ENCODE measurements around the gene ST6GALNAC6.

Gene ST6GALNAC6

GRCh38 chr9:127855522-127855921 lies 43.9 kb downstream of the ST6GALNAC6 start:
- Mint-ChIP-seq H3K9me3 (no peaks in the 10 kb centered on the region), H3K4me3 (peak overlapping the region in 1 of 3 experiments; percentile 41), H3K27me3 (ENCODE audit: low read depth) (peaks cover 1% of the 10 kb centered on the region), H3K36me3 (ENCODE audit: low read depth) (peaks cover 2% of the 10 kb centered on the region), H3K27ac (peak overlapping the region; percentile 55 to 67 (median 64)), H3K4me1 (peaks cover 28% of the 10 kb centered on the region)
- no peak for TF ChIP-seq CTCF (IDR thresholded peaks at IDR 0.05; ENCODE audit: unreplicated experiment in 3 of 3)

DNA sequence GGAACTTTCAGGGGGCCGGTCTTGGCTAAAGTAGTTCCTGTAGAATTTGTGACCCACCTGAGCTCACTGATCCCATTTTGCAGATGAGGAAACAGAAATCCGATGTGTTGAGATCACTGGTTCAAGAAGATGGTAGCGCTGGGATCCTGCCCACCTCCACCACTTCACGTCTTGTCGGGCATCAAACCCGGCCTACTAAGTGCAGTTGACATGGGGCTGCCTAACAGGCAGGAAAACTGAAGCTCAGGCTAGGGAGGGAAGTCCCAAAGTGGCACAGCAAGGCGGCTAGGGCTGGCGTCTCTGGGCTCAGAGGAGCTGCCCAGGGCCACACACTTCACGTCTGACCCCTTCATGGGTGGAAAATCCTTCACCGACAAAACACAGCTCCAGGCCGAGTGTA lies 44.4 kb downstream of the ST6GALNAC6 start:
- Mint-ChIP-seq H3K27me3 (ENCODE audit: low read depth) (peaks cover 4% of the 10 kb centered on the region), H3K36me3 (ENCODE audit: low read depth) (peaks cover 5% of the 10 kb centered on the region), H3K9me3 (no peaks in the 10 kb centered on the region), H3K27ac (peak overlapping the region in 2 of 3 experiments; percentile 18 to 67), H3K4me3 (peak overlapping the region in 1 of 3 experiments; percentile 21), H3K4me1 (peaks cover 27% of the 10 kb centered on the region)
- no peak for TF ChIP-seq CTCF (IDR thresholded peaks at IDR 0.05; ENCODE audit: unreplicated experiment in 3 of 3)

DNA sequence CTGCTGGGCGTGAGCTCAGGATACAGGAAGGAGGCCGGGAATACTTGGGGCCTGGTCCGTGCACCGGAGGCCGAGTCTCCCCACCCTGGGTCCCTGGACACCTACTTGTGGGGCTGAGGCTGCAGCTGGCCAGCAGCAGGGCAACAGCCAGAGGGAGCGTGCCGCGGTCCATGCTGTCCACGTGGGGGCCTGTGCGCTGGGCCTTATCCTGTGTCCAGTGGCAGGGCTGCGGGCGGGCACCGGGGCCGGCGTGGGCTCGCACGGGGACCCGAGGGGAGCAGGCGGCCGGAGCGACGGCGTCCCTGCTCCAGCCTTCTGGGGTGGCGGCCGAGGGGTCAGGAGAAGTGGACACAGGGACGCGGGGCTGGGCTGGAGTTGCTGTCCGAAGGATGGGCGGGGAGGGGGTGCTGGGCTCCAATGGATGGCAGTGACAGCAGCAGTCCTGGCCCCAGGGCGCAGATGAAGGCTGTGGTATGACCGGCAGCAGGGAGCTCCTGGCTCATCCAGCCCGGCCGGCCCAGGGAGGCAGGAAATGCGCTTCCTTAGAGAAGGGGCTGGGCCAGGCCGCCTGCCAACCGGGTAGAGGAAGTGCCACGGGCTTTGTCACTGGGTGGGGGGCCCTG lies 45.1 kb downstream of the ST6GALNAC6 start, which contains the start of gene ENG:
ENG (minus strand) TSS at position 475 of the 623 bp plus-strand sequence; CDS start at position 172, 303 bp downstream.
- peaks cover 2% of the 10 kb centered on the region for H3K9me3 Mint-ChIP-seq
- H3K27me3 Mint-ChIP-seq (ENCODE audit: low read depth): peaks cover 4% of the 10 kb centered on the region
- peak within 1 kb of the TSS; percentile 59 to 76 (median 67) for H3K27ac Mint-ChIP-seq
- peaks cover 27% of the 10 kb centered on the region for H3K4me1 Mint-ChIP-seq
- peak within 1 kb of the TSS; percentile 74 to 85 (median 79) for H3K4me3 Mint-ChIP-seq
- H3K36me3 Mint-ChIP-seq (ENCODE audit: low read depth): peaks cover 6% of the 10 kb centered on the region
- no peak for TF ChIP-seq CTCF (IDR thresholded peaks at IDR 0.05; ENCODE audit: unreplicated experiment in 3 of 3)

DNA sequence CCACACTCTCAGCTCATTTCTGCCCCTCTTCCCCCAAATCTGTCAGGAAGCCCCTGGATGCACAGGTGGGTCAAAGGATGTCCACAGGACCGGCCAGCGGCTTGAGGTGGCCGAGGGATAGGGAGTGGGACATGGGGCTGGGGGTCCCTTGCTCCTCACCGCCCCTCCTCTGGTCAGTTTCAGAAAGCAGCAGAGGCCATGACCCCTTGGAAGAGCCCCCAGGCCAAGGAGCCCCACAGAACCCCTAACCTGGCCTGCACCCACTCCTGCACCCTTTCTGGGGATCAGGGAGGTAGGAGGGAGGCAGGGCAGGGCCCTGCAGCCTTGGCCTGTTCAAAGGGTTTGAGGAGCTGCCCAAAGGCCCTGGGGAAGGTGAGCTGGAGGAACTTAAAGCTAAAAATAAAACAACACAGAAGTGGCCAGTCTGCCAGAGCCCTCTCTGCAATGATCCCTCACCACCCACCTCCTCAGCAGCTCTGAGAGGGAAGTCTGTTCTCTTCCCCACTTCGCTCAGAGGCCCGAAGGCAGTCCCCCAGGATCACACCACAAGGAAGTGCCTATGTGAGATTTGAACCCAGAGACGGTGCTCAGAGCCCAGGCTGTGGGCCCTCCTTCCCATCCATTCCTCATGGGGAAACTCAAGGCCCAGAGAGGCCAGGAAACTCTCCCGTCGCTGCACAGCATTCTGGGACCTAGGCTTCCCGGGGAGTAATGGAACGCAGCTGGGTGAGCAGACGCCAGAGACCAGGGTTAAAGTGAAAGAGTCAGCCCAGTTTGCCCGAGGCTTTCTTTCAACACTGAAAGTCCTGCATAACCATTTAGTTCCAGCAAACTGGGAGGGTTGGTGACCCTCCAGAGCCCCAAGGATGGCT lies 45.9 kb downstream of the ST6GALNAC6 start:
- peak overlapping the region; percentile 74 to 83 (median 76) for H3K4me3 Mint-ChIP-seq
- H3K9me3 Mint-ChIP-seq: peaks cover 8% of the 10 kb centered on the region
- peaks cover 8% of the 10 kb centered on the region for H3K36me3 Mint-ChIP-seq (ENCODE audit: low read depth)
- H3K4me1 Mint-ChIP-seq: peaks cover 22% of the 10 kb centered on the region
- peaks cover 4% of the 10 kb centered on the region for H3K27me3 Mint-ChIP-seq (ENCODE audit: low read depth)
- TF ChIP-seq CTCF (IDR thresholded peaks at IDR 0.05; ENCODE audit: unreplicated experiment in 3 of 3): no peak
- H3K27ac Mint-ChIP-seq: peak overlapping the region; percentile 59 to 68 (median 67)

DNA sequence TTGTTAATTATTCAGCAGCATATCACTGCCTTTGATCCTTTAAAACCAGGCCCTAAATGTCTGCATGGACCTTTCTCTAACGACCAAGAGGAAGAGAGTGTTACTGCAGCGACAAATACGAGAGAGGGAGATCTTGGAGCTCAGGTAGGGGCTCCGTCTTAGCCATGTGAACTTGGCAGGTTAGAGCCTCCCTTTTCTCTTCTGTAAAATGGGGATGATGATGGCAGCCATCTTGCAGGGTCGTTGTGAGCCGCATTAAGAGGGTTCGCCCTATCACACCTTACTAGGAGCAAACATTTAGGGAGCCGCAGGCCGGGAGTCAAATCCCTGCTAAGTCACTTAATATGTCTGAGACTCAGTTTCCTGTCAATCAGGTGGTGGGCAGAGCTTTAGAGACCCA lies 46.6 kb downstream of the ST6GALNAC6 start:
- Mint-ChIP-seq H3K36me3 (ENCODE audit: low read depth) (peaks cover 8% of the 10 kb centered on the region), H3K27ac (peak overlapping the region in 2 of 3 experiments; percentile 43 to 68), H3K27me3 (ENCODE audit: low read depth) (peaks cover 4% of the 10 kb centered on the region), H3K4me3 (peak overlapping the region in 2 of 3 experiments; percentile 55 to 64), H3K9me3 (peaks cover 8% of the 10 kb centered on the region), H3K4me1 (peaks cover 18% of the 10 kb centered on the region)
- no peak for TF ChIP-seq CTCF (IDR thresholded peaks at IDR 0.05; ENCODE audit: unreplicated experiment in 3 of 3)
